SU-DHL-6 (cell line): Measurements from ENCODE around the gene CXADR.

Source experiments
- CTCF ChIP-seq: fragments of 200-600 bp; sonication (generic); IDR thresholded peaks from one replicate; pipeline ENCODE4 v1.5.1; 2017; ENCODE audit warnings: antibody characterized with exemption, mild to moderate bottlenecking, low read length, moderate library complexity; ENCODE audit not compliant: insufficient read depth, poor library complexity, severe bottlenecking
- EZH2phosphoT487 ChIP-seq: fragments of 200-600 bp; sonication (generic), shearing (Covaris generic); conservative IDR thresholded peaks from 2 replicates; pipeline ENCODE4 v1.6.1; 2018; ENCODE audit warnings: mild to moderate bottlenecking, antibody characterized with exemption, low read length, moderate library complexity, mixed read lengths

- no peak for TF ChIP-seq CTCF
- TF ChIP-seq EZH2phosphoT487: no peak
These were observed 41.3 kb downstream of the CXADR start for GRCh38 chr21:17554120-17554519.
